ENCODE measurements around the gene ITGB1.
"Not testable (repeated sequence)": the region's sequence is repeated elsewhere in the genome, so short reads cannot be mapped to it uniquely, and the experiment has no call there.

DNA sequence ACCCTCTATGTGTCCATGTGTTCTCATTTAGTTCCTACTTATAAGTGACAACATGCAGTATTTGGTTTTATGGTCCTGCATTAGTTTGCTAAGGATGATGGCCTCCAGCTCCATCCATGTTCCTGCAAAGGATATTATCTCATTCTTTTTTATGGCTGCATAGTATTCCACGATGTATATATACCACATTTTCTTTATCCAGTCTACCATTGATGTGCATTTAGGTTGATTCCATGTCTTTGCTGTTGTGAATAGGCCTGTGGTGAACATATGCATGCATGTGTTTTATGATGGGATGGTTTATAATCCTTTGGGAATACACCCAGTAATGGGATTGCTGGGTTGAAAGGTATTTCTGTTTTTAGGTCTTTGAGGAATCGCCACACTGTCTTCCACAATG, 36.6 kb upstream of the ITGB1 start:
- TF ChIP-seq, protein P1, sequence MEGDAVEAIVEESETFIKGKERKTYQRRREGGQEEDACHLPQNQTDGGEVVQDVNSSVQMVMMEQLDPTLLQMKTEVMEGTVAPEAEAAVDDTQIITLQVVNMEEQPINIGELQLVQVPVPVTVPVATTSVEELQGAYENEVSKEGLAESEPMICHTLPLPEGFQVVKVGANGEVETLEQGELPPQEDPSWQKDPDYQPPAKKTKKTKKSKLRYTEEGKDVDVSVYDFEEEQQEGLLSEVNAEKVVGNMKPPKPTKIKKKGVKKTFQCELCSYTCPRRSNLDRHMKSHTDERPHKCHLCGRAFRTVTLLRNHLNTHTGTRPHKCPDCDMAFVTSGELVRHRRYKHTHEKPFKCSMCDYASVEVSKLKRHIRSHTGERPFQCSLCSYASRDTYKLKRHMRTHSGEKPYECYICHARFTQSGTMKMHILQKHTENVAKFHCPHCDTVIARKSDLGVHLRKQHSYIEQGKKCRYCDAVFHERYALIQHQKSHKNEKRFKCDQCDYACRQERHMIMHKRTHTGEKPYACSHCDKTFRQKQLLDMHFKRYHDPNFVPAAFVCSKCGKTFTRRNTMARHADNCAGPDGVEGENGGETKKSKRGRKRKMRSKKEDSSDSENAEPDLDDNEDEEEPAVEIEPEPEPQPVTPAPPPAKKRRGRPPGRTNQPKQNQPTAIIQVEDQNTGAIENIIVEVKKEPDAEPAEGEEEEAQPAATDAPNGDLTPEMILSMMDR (conservative IDR thresholded peaks at IDR 0.05 in 1 of 2, IDR thresholded peaks at IDR 0.05 in 1 of 2; ENCODE audit: extremely low read depth in 1 of 2, insufficient read depth in 1 of 2, low read depth in 1 of 2, low read length in 2 of 2), result not testable (repeated sequence)
- TF ChIP-seq EZH2 (IDR thresholded peaks at IDR 0.05; ENCODE audit: borderline replicate concordance, low read length), result not testable (repeated sequence)

All from mammary epithelial cell (primary cell).